Measurements from ENCODE around the gene RPL19. TPM values are rescaled to one million over a fixed set of nuclear protein-coding genes. Genes with fewer than 3 reads are reported as not detected.

Gene RPL19
- total RNA-seq, 1 donor from 2014 or later = 1,170 TPM

Other genes starting within 250 kb of the RPL19 start
- gene FBXO47, start 232.9 kb upstream of the RPL19 start, total RNA-seq = not detected
- 36.4 TPM for gene PLXDC1, start 48.6 kb upstream of the RPL19 start, total RNA-seq
- gene ARL5C, start 34.1 kb upstream of the RPL19 start, total RNA-seq = not detected
- gene CACNB1, start 2.6 kb upstream of the RPL19 start, total RNA-seq = 16.9 TPM
- 0.49 TPM for gene STAC2, start 25.7 kb downstream of the RPL19 start, total RNA-seq
- 29.1 TPM for gene FBXL20, start 201.3 kb downstream of the RPL19 start, total RNA-seq